Aortic smooth muscle cell (primary cell): ENCODE data around the gene TRUB1. TPM values are rescaled to one million over a fixed set of nuclear protein-coding genes. Genes with fewer than 3 reads are reported as not detected.

Experiments used
- total RNA-seq: library from RNA; depleted of rRNA; stranded (reverse); fragments of >200 nt; gene quantifications from 2 replicates; pipeline ENCODE4 v1.2.3, GENCODE V29; 2014

TRUB1 gene
- 27.7 and 29.1 TPM in 2 replicates for total RNA-seq

GRCh38 chr10:114937962-114938855, at the start of gene TRUB1:
Gene TRUB1, plus strand, starts transcription at chr10:114938195. Its CDS starts 59 bp downstream, at chr10:114938254.

Other genes starting within 250 kb of the TRUB1 start
- 26.8 and 33.8 TPM in 2 replicates for gene FHIP2A, start 116.4 kb upstream of the TRUB1 start, total RNA-seq
- gene ATRNL1, start 155.2 kb downstream of the TRUB1 start, total RNA-seq, result 4.9 and 5.0 TPM in 2 replicates